Measurements from ENCODE around the gene PDE4D.

The PDE4D gene

DNA sequence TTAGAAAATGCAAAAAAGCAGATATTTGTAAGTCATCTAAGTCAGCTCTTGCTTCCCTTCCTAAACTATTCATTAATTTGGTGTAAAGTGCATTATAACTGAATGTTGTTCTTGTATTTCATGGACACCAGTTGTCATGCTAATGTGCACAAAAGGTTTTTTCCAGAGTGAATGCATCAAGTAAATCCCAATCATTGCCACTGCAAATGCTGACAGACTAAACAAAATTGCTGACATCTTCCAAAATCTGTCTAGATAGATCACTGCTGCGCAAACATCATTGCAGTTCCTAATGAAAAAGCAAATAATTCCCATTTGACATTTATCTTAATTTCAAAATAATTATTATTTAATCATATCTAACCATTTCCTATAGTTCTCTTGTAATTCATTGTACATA is 161.7 kb downstream of the PDE4D start:
- DNase-seq = no peak

DNA sequence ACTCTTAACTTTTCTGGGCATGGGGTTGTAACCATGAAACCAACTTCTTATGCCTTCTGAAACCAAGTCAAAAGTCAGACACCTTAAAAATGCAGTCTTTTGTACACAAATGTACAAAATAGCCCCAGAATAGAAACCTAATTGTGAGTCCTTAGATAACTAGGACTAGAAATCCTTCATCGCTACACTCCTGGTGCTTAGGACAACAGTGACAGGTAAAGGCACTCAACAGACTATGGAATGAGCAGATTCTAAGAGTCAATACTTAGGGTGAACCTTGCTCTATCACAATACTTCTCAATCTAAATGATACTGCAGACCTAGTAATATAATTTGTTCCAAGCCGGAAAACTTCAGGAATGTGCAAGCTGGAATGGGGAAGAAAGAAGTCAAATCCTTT is 163.7 kb downstream of the PDE4D start:
- no peak for DNase-seq

DNA sequence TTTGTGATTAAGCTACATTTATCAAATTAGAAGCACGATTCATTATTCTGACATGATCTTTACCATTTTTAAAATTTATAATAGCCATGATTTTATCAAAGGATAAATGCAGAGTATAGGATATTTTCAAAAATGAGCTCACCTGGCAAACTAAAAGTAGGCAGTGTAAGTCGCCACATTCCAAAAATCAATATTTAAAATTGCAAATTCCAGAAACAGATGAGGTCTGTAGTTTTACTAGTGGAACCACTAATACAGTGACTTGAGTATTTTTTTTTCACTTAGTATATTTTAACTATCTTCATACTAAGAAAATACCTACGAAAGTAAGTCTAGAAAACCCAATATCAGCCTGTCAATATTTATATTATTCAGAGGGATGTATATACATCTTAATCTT is 164.2 kb downstream of the PDE4D start:
- no peak for DNase-seq

DNA sequence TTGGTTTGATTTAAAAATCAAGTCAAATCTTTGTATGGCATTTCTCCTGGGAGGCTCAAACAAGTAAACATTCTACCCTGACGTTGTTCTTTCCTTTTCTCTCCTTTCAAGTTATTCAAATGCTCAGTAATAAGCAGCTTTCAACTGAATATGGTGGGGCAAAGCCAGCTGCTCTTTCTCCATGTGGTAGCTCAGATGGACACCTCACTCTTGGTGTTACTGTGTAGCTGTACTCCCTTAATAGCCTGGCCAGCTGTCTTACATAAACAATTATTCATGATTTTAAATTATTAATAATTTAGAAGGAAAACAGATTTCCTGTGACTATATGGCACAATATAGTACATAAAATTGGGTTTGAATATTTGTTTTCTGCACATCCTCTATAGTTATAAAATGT is 165.2 kb downstream of the PDE4D start:
- DNase-seq = no peak

DNA sequence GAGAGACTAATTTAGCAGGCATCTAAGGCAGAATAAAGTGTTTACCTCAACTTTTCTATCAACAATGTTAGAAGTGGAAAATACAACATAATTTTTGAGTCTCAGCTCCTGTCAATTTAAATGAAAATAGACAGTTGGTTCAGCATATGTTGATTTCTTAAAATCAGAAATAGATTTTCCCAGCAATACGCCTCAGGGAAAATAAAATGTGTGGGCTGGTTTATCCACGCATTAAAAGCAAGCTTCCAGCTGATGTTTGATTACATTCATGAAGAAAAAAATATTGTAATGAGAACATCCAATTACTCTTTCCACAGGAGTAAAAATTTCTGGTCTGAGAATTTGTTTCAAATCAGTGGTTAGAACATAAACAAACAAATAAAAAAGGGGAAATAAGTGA is 166.3 kb downstream of the PDE4D start:
- no peak for DNase-seq

DNA sequence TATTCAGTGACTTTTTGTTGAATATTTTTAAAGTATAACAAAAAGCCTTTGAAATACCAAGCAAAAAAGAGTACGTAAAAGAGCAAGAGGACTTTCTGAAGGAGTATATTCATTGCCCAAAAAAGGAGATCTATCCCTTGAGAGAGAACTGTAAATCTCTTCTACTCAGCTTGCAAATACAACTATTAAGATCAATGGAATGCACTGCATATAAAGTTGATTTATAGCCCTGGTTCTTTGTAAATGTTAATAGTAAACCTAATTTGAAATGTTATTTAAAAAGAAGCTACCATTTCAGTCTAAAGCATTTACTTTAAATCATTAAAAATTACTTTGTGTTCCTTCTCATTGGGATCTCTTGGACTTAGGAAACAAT is 168.1 kb downstream of the PDE4D start:
- DNase-seq = no peak

DNA sequence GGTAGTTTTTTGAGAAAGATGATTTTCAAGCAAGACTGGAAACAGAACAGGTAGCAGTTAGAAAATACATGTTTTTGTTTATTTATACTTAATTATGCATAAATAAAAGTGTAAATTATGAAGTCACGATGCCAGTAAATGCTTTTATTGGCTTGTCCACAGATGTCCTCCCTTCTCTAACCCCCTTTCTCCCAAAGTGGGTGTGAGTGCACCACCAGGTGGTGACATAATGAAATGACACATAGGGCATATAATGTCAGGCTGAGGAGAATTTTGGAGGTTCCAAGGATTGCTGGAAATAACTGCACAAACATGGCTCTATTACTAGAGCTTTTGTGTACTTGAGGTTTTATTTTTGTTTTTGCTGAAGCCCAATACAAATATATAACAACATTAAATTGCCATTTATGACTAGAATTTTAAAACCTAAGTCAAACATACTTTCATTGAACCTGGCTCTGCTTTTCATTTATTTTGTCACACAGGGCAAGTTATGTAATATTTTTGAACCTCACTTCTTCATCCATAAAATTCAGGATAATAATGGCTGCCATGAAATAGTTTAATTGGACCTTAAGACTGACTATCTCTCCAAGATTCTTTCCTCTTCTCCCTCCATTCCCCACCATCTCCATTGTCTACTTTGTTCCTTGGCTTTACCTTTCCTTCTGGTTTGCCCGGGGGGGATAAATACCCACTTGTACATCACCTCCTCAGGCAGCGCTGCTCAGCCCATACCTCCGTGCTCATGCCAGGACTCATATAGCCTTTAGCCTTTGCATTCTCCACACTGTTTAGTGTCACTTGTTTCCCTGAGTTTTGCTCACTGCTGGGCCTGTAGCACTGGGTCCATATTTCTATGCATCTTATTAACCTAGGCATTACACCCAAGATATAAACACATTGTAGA is 168.8 kb downstream of the PDE4D start:
- no peak for DNase-seq

DNA sequence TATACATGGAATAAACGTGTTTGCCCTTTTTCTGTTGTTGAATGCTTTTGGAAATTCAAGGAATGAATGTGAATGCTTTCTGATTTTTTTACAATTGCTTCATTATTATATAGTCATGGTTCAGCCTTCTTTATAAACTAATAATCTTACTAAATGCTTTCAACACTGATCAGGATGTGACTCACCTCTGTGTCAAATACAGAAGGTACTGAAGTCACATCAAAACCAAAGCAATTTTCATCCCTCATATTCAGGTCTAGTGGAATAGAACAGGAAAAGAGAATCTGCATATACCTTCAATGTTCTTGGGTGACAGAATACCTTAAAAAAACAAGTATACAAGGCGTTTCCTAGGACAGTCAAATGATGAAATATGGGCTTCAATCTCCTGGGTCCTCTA is 170.7 kb downstream of the PDE4D start:
- no peak for DNase-seq

DNA sequence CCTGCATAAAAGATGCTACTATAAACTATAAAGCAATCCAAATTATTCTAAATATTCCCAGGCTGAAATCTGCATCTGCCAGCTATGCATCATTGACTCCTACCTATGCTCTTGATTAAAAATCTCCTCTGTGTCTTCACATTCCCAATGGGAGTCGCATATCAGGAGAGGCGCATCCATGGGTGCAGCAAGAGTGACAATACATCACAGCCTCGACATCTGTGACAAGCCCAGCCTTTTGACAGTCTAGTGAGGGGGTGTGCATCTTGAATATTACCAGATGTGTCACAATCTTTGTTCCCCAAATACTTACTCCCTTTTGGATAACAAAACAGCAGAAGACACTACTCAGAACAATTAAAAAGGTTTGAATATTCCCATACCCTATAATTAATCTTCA is 171.8 kb downstream of the PDE4D start:
- no peak for DNase-seq

DNA sequence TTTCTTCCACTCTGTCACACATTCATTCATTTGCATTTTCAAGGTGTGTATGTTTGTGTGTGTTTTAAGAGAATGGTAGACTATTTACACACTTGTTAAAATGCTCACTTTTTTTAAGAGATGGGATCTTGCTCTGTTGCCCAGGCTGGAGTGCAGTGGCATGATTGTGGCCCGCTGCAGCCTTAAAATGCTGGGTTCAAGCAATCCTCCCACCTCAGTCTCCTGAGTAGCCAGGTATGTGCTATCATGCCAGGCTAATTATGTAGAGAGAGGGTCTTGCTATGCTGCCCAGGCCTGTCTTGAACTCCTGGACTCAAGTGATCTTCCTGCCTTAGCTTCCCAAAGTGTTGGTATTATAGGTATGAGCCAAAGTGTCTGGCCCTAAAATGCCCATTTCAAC is 173.5 kb downstream of the PDE4D start:
- DNase-seq = no peak

DNA sequence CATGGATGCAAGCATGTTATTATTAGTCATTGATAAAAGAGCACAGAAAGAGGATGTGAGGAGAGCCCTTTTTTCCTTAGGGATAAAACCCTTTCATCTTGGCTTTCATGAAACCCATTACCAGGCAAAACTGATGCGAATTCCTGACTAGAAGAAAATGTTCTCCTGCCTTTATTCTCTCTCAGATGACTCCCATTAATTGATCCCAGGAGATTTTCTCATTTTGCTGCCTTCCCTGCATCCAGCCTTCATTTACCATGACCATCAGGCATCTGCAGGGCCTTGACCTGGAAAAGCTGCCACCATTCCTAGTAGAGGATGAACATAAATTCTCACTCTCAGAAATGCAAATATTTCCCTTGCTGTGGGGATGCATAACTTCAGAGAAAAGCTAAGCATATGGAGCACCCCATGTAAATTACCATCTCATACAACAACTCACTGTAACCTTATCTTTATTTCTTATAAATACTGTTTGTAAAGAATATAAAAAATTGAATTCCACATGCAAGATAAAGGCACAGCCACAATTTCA is 176.5 kb downstream of the PDE4D start:
- no peak for DNase-seq

DNA sequence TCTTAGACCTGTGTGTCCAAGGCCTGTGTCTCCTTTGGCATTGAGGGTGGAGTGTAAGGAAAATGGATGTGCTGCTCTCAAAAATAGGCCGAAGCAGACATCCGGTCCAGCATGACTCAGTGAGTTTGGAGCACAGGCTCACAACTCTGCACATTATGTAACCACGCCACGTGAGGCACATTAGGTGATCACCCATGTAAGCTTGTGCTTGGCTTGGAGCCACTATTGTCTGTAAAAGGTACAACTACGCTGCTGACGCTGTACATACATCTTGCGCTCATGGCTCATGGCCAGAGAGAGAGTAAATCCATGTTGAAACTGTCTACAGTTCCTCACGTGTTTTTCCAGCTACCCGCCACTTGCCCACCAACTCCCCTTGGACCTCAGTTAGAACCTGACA is 177.5 kb downstream of the PDE4D start:
- no peak for DNase-seq

DNA sequence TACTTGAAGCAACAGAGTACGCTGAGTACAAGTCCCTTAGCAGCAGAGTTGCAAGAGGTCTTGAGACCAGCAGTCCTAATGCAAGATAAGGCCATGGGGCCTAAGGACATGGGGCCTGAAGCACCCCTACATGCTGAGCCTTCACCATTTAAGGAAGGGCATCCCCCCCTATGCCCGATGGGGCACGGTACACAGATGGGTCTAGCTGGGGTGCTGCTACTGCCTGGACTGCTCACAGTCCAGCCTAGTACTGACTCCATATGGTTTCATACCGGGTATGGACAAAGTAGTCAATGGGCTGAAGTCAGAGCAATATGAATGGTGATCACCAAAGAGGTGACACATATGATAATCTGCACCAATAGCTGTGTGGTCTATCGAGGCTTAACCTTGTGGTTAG is 178.3 kb downstream of the PDE4D start:
- DNase-seq = no peak

DNA sequence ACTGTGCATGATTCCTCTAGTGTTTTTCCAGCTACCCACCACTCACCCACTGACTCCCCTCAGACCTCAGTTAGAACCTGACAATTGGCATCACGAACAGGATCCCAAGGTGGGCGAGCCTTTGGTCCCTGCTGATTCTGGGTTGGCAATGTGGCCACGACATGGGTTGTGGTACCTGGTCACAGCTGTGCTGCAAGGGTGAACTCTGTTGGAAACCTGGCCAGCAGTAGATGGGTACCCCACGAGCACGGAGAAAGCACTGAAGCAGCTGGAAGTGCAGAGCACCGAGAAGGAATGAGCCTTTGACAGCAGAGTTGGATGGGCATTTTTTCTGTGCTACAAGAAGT is 180.1 kb downstream of the PDE4D start:
- DNase-seq = no peak

DNA sequence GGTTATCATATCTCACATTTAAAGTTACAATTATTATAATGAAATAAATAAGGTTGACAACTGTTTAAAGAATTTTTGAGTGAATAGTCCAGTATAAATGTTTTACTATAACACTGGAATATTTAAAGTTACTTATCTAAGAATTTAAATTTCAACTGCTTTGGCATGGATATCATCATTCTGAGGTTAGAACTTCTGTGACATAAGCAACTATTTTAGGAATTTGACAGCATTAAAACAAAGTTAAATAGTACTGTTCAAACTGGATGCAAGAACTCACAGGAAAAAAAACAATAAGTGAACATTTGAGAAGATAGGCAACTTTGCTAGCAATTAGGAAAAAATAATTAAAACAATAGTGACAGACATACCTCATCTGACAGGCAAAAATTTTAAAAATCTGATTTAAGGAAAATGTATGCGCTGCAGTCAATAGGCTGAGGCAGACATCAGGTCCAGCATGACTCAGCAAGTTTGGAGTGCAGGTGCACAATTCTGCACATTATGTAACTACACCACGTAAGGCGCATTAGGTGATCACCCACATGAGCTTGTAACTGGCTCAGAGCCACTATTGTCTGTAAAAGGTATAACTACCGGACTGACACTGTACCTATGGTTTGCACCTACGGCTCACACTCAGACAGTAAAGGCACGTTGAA is 180.6 kb downstream of the PDE4D start:
- DNase-seq = no peak

DNA sequence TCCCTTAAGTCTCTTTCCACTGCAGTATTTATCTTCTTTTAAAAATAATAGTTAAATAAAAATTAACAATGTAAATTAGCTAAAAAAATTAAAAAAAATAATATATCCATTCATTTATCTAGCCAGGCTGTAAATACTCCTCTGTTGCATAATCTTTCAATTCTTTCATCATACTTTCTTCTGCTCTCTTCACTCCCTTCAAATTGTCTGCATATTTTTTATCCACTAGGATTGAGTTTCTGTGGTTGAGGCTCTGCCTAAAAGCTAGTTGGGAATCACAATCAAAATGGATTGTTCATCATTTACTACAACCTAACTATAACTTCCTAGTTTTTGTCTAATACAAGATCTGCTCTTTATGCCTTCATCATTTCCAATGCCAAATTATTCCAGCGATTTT is 182.2 kb downstream of the PDE4D start:
- no peak for DNase-seq

DNA sequence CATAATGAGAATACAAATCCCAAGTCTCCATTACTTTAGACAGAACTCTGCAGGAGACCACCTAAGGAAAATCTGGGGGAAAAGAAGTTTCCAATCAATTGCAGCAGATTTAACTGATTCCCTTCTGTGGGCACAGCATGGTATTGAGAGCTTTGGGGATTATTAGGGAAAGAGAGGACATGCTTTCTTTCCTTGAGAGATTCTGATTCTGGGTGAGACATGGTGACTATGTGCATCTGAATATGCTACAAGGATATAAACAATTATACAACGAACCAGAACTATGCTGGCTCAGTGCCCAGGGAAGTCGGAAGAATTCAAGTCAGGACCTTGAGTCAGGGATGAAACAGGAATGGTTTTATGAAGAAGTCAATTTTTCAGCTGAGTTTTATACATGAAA is 183.7 kb downstream of the PDE4D start:
- no peak for DNase-seq

DNA sequence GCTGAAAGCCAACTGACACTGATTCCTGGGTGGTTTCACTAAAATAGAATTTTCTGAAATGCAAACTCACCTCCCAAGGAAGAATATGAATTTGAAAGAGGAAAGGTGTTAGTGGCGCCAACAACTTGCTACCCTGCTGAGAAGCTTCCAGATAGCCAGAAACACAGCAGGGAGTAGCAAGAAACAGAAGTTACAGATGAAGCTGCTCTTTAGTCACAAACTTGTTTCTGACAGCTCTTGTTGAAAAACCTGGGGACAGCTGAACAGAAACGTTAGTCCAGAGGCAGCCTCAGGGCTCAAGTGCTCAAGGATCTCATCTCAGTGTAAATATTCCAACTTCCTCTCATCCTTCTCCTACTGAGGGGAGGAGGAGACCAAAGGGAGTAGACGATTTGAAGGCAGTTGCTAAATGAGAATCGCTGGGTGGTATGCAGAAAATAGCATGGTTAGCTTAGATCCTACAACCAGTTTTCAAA is 184.1 kb downstream of the PDE4D start:
- DNase-seq = no peak

DNA sequence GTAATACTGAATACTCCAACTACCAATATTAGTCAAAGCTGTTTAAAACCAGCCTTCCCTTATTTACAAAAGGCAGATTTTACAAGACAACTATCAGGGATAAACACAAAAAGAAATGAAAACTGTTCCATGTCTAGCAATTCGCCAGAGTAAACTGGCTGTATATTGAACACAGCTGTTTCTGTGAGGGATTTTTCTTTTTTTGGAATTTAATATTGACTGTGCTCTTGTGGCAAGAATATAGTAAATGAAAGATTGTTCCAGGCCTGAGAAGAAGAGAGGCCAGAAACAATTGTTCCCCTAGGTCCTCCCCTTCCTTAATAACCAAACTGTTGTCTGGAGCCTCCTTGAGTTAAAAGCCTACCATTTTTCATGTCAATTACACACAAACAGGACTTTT is 188.6 kb downstream of the PDE4D start:
- no peak for DNase-seq

DNA sequence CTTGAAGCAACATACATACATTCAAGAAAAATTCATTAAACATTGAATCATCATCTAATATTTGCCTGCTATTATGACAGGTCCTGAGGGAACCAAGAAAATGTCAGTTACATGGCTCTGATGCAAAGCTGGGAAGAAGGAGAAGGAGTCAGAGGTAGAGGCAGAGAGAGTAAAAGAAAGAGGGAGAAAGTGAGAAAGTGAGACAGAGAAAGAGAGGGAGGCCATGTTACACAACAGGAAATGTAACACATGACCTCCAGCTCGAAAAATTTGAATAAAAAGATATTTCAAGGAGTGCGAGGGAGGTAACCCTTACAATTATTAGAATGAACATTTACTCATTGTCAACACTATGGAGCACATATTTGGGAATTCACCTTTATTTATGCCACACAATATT is 189.7 kb downstream of the PDE4D start:
- no peak for DNase-seq

DNA sequence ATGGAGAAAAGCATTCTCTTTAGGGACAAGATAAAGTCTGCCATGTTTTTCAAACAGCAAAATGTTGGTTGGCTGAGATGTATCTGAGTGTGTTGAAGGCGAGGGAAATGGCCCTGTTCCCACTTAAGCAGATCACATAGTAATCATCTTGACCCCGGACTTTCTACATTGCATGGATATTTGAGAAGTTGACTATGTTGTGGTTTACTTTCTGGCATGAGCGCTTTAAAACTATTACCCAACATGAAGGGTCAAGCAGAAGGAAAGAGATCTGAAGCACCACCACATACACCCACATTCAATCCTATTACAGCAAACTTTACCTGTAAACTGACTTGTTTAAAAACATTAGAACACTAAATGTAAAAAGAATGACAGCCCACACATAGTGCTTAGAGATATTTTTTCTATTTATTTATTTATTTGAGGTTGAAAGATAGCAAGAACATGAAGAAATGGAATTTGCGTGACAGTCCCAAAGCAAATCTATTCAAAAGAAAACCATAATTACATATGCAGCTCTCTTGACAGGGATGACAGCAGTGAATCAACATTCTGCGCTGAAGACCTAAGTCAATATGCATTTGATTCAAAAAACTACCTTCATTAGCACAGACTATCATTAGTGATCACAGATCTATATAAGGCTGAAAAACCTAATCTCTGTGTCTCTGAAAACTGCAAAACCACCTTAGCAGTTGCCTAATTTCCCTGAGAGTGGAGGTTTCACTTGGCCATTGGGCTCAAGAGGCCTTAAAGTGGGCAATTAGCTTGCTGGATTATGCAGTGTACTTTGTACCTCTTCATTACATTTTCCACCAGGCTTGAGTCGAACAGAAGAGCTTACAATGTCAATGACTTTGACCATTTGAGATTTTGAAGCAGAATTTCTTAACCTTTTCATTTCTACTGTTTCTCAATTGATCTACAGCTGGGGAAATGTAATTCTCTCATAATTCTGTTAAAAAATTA is 195.0 kb downstream of the PDE4D start:
- DNase-seq = no peak

DNA sequence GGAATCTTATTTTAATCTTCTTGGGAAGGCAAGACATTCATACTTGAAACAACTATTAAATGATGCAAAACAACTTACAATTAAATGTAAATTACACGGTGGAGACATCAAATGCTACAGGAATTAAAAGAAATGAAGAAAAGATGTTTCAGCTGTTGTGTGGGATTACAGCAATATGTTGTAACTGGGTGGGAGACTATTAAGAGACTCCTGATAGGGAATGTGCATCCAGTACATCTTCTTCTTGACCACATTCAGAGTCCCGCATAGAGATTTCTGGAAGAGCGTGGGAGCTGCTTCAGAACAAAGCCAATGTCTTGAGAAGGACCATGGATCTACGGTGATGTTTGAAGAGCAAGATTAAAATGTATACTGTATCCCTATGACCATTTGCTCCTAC is 199.1 kb downstream of the PDE4D start:
- no peak for DNase-seq

All from NCI-H2081 treated with DMSO at 0.1 percent for 48 hours (cell line).